GM21360 (cell line): ENCODE measurements around the gene ACP4.
"Not testable (repeated sequence)": the region's sequence is repeated elsewhere in the genome, so short reads cannot be mapped to it uniquely, and the experiment has no call there.

Source experiments
- ATAC-seq: cut with Tn5 transposase; IDR thresholded peaks from one replicate; pipeline ENCODE4 v1.9.1; 2021; ENCODE audit warnings: mild to moderate bottlenecking, moderate library complexity; ENCODE audit not compliant: unreplicated experiment

ACP4 gene

DNA sequence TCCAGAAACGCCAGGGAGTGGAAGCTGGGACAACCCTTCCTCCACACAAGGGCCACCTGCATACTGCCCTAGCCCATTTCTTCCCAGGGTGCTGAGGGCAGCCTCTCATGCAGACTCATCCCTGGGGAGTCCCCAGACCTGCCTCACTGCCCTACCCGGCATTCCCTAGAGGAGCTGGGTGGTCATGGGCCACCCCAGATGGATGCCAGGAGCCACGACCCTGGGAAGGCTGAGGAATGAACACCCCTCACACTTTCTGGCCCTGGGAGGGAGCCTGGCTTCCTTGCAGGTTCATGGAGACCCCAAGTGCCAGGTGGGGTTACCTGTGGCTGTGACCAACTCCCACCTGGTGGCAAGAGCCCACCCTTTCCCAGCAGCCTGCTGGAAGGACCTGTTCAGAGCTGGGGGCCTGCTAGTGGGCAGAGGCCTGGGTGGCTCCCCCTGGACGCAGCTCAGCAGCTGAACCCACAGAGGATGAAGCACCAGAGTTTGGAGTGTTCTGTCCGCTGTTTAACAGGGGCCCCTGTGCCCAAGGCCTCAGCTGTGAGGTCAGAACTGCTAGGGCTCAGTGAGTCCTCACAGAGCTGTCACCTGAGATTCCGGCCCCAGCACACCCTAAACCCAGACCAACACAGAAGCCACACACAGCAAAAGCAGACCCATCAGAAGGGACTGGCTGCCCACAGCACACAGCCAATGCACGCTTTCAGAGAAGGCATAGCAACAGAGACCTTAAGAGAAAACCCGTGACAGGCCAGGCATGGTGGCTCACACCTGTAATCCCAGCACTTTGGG, 6.6 kb downstream of the ACP4 start:
- ATAC-seq, result no peak

DNA sequence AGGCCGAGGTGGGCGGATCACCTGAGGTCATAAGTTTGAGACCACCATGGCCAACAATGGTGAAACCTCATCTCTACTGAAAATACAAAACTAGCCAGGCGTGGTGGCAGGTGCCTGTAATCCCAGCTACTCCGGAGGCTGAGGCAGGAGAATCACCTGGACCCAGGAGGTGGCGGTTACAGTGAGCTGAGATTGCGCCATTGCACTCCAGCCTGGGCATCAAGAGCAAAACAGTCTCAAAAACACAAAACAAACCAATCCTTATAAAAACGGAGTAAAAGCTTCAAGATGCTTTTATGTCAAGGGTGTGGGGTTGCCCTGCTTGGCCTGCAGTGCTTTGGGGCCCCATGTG, 7.2 kb downstream of the ACP4 start:
- no peak for ATAC-seq

- no peak for ATAC-seq
Measured at GRCh38 chr19:50797781-50798658, 7.8 kb downstream of the ACP4 start.

DNA sequence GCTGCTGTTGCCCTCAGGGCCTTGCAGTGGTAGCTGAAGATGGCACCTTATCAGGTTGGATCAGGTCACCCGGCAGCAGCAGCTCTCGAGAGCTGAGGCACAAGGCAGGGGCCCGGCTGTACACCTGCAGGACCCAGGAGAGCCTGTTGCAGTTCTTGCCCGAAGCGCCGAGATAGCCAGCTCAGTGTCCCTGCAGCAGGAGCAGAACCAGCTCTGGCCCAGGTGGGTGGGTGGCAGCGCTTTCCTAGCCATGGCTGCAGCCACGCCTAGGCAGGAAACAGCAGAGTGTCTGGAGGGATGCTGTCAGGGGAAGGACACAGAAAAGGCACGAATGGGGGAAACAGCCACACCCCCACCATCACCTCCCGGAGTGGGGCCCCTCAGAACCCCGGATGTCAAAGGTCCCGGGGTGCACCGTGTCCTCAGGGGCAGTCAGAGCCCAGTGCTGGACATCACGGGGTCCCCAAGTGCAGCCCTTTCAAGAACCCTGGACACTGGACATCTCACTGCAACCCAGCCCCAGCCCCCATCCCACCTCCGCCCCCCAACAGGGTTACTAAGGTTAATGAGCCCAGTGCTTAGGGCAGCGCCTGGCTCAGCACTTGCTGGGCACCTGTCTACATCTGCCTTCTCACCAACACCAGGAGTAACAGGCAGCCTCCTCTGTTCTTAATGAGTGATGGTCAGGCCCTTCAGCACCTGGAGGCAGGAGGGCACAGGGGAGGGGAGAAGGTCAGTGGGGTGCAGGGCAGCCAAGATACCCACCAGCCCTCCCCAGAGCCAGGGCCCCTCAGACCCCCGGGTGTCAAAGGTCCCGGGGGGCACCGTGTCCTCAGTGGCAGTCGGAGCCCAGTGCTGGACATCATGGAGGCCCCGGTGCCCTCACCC, 8.7 kb downstream of the ACP4 start:
- ATAC-seq, result no peak

GRCh38 chr19:50799547-50799851, 9.3 kb downstream of the ACP4 start:
- ATAC-seq, result no peak

- ATAC-seq, result no peak
Measured at GRCh38 chr19:50801107-50801506, 10.9 kb downstream of the ACP4 start.

- no peak for ATAC-seq
Measured at GRCh38 chr19:50803633-50804419, 13.6 kb downstream of the ACP4 start.

DNA sequence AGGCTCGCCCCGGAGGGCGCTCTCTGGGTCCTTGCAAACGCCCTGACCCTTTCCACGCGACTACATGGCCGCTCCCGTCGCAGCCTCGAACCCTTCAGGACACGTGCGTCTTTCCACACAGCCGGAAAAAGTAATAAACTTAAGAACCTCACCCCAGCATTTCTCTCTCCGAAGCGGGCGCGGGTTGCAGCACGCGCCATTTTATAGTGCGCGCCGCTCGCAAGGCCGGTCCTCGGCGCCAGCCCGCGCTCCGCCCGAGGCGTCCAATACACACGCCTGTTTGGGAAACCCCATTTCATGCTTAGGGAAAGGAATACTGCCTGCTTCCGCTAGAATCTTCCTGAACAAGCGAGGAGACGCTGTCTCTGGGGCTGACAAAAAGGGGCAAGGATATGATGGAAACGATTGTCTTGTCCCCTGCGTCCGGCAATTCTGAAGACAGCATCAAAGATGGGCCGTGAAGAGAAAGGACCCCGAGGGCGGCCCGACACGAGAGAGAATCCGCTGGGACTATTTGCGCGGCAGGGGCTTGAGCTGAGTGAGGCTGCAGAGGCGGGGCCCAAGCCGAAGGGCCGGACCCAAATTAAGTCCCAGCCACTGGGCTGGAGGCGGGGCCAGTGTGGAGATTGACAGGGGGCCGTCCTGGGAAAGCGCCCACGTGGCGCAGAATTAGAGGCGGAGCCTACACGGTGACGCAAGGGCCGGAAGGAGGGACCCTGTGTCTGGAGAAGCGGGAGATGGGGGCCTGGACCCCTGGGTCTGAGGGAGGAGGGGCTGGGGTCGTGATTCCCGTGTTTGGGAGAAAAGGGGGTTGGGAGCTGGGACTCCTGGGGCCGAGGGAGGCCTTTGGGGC, 14.4 kb downstream of the ACP4 start:
- ATAC-seq, result peak; percentile 87

GRCh38 chr19:50808856-50809255, 18.6 kb downstream of the ACP4 start:
- ATAC-seq, result no peak

GRCh38 chr19:50811622-50812238, 21.5 kb downstream of the ACP4 start:
- ATAC-seq, result not testable (repeated sequence)

- no peak for ATAC-seq
Measured at GRCh38 chr19:50812474-50812873, 22.3 kb downstream of the ACP4 start.

- no peak for ATAC-seq
Measured at GRCh38 chr19:50814883-50815282, 24.7 kb downstream of the ACP4 start.

DNA sequence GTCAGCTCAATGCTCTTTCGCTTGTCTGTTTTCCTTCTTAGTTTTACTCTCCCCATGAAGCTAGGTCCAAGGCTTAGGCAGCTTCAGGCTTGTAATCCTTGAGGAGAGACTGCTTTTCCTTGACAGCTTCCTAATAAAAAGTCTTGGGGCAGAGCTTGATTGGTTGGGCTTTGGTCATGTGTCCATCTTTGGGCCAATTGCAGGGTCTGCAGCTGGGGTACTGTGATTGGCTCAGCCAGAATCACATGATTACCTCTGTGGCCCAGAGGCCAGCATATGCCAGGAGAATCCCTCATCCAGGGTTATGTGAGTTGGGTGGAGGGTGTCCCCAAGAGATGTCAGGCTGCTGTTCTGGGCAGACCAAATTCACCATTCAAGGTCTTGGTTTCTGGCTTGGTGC, 25.2 kb downstream of the ACP4 start:
- no peak for ATAC-seq

DNA sequence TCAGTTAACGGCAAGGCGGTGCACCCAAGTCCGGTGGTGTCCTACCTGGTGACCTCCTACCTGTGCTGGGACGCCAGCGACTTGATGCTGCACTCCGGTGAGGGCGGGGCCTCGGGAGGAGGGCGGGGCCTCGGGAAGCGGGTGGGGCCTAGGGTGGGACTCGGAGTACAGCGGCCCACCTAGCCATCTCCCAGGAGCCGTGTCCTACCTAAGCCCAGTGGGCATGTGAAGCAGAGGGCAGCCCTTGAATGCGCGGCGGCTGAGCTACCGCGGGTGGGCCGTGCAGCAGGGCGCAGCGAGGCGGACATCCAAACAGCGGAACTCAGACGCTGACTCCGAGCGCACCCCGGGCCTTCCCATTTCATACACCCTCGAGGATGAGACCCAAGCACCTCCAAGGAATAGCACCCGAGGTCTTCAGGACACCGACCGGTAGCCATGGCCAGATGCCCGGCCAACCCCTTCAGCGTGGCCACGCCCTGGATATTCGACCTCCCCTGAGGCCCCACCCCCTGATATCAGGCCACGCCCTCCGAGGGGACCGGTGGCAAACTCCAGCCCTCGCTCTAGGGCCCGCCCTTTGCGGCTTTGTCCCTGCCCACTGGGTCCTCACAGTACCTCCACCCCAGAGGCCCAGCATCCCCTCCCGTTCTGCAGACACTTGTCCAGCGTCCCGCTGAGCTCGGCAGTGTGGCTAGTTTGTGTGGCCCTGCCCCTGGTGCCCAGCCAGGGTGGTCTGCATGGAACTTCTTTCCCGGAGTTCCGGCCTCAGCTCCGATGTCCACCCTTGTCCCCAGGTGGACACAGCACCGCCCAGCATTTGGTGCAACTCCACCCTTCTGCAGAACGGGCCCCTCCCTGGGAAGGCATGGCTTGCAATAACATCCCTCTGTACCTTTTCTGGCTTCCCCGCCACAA, 28.0 kb downstream of the ACP4 start:
- peak; percentile 38 for ATAC-seq

DNA sequence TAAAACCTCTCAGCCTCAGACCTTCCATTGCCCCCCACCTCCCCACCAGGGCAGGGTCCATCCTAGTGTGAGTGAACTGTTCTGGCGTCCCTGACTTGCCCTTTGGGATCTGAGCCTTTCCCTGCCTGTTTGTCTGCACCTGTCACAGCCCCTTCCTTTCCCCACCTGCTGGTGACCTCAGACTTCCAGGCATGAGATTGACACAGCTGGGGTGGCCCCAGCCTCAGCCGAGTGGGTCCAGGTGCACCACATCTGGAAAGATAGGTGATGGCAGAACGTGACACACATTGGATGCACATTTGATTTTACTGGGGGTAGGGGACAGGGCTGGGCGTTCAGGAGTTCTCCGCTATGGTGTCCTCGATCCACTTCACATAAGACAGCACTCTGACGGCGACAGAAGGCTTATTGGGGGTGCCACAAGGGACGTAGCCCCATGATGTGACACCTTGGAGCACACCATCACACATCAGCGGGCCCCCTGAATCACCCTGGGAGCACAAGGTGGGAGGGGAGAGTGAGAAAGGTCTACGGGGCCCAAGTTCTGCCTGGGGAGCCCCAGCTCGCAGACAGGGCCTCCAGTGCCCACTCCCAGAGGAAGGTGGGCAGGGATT, 28.8 kb downstream of the ACP4 start:
- ATAC-seq, result no peak

- ATAC-seq, result no peak
Measured at GRCh38 chr19:50819636-50820035, 29.4 kb downstream of the ACP4 start.

- no peak for ATAC-seq
Measured at GRCh38 chr19:50820086-50820485, 29.9 kb downstream of the ACP4 start.
